PC-9 (cell line): ENCODE data around the gene PEMT.

Source experiments
- CTCF ChIP-seq: fragments of 200-600 bp; sonication (generic); conservative IDR thresholded peaks from 2 replicates; pipeline ENCODE4 v1.6.1; 2017; ENCODE audit warnings: mixed run types, antibody characterized with exemption, mild to moderate bottlenecking, moderate library complexity
- EZH2 ChIP-seq: fragments of 200-600 bp; sonication (generic); IDR thresholded peaks from 2 replicates; pipeline ENCODE4 v1.8.0; 2017; ENCODE audit warnings: antibody characterized with exemption, low read depth

GRCh38 chr17:17511293-17511741 lies 80.2 kb downstream of the PEMT start:
- TF ChIP-seq CTCF = no peak
- TF ChIP-seq EZH2 = no peak
